Esophagus squamous epithelium (tissue), 4 donors: ENCODE data around the gene FBXL15.

Source experiments
- POLR2A ChIP-seq, 4 donors: fragments of 450-650 bp; IDR thresholded peaks; one replicate each; pipeline ENCODE4 v1.6.1; 2017; ENCODE audit warnings: antibody characterized with exemption in 4 of 4, mild to moderate bottlenecking in 4 of 4, moderate library complexity in 3 of 4
- TF ChIP-seq, protein P1 (sequence below), 6 experiments: fragments of 450-650 bp in 4 of 6; fragments of 200-600 bp in 2 of 6; sonication (generic) in 2 of 6; IDR thresholded peaks; one replicate each; pipeline ENCODE4 v1.5.1; 2016 to 2019; ENCODE audit warnings: antibody characterized with exemption in 6 of 6, mild to moderate bottlenecking in 4 of 6, moderate library complexity in 4 of 6

- TF ChIP-seq, protein P1, sequence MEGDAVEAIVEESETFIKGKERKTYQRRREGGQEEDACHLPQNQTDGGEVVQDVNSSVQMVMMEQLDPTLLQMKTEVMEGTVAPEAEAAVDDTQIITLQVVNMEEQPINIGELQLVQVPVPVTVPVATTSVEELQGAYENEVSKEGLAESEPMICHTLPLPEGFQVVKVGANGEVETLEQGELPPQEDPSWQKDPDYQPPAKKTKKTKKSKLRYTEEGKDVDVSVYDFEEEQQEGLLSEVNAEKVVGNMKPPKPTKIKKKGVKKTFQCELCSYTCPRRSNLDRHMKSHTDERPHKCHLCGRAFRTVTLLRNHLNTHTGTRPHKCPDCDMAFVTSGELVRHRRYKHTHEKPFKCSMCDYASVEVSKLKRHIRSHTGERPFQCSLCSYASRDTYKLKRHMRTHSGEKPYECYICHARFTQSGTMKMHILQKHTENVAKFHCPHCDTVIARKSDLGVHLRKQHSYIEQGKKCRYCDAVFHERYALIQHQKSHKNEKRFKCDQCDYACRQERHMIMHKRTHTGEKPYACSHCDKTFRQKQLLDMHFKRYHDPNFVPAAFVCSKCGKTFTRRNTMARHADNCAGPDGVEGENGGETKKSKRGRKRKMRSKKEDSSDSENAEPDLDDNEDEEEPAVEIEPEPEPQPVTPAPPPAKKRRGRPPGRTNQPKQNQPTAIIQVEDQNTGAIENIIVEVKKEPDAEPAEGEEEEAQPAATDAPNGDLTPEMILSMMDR (IDR thresholded peaks at IDR 0.05) = no peak
- TF ChIP-seq POLR2A (IDR thresholded peaks at IDR 0.05) = no peak
These were observed 796 bp downstream of the FBXL15 start for GRCh38 chr10:102421507-102421756.
